HG03039 (cell line): ENCODE data around the gene YTHDF1.
"Not testable (repeated sequence)": the region's sequence is repeated elsewhere in the genome, so short reads cannot be mapped to it uniquely, and the experiment has no call there.

ENCODE experiments used
- ATAC-seq: cut with Tn5 transposase; IDR thresholded peaks from one replicate; pipeline ENCODE4 v1.9.1; 2021; ENCODE audit warnings: mild to moderate bottlenecking, moderate library complexity; ENCODE audit not compliant: unreplicated experiment

Gene YTHDF1

DNA sequence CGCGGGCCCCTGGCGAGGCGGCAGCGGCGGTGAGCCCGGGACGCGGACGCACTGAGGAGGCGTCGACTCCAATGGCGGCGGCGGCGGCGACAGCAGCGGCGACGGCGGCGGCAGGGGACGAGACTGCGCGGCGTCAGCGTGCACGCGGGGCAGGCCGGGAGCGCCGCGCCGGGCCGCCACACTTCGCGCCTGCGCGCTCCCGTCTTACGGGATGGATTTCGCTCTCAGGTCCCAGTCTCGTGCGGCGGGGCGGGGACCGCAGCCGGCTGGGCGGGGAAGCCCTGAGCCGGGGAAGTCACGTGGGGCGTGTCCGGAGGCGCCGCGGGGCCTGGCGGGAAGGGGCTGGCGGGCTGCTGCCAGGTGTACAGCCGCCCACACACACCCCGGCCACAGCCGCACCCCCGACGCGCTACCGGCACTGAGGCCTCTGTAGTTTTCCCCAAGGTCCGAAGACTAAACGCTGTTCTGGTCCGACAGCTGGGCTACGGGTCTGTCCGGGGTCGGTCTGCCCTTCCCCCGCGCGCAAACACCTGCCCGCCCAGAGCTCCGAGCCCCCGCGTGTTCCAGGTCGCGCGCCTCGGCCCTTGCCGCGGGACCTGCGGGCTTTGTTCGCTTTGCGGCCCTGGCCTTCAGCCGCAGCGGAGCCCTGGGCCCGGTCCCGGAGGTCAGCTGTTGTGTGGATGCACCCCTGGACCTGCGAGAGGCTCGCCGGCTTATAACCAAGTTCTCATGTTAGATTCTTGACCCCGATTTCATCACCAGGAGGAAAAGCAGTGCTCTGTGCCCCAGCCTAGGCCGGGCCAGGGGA lies at the start of gene YTHDF1:
YTHDF1 (minus strand) TSS at position 91 of the 808 bp plus-strand sequence. CDS start 239 bp downstream, outside the sequence.
- peak; percentile 80 for ATAC-seq

DNA sequence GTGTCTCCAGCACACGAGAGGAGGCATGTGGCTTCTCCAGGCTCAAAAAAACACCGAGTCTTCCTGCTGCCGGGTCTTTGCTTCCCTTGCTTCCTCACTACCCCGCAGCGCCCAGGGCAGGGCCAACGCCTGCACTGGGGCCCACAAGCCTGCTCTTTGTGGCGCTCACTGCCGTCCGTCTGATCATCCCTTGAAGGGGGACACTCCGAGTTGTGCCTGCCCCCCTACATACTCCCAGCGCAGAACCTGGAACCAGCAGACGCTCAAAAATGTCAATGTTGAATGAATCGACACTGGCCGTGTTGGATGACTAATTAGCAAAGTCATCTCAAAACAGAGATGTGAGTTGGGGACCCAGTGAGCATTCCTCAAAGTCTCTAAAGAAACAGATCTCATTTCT lies 48.6 kb upstream of the YTHDF1 start:
- ATAC-seq = no peak

DNA sequence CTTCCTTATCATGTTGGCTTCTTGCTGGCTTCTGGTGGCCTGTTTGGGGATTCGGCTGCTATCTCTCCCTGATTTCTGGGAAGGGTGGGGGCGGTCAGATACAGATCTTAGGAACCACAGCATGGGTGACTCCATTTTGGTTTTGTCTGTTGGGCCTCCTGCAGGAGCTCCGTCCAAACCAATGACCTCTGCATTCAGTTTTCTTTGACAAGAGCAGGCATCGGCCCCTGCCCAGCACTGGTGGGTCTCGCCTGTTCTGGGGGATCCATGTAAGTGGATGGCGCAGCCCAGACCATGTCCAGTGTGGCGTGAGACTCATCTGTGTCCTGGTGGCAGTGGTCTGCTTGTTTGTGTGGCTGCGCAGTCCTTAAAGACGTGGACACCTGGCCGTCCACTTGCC lies 48.1 kb upstream of the YTHDF1 start:
- ATAC-seq = no peak

DNA sequence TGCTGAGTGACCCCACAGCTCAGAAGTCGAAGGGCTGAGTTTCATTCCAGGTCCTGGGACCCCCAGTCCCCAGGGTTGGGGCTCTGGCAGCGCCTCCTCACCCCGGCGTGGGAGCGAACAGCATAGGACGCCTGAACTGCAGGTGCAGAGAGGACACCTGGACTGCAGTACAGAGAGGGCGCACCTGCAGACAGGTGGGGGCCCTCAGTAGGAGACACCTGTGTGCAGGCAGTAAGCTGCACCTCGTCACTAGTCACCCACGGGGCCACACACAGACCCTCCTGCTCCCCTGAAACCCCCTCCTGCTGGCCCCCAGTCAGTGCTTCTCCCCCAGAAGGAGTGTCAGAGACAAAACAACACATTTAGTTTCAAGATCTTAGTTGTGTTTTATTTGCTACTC lies 46.9 kb upstream of the YTHDF1 start:
- no peak for ATAC-seq

DNA sequence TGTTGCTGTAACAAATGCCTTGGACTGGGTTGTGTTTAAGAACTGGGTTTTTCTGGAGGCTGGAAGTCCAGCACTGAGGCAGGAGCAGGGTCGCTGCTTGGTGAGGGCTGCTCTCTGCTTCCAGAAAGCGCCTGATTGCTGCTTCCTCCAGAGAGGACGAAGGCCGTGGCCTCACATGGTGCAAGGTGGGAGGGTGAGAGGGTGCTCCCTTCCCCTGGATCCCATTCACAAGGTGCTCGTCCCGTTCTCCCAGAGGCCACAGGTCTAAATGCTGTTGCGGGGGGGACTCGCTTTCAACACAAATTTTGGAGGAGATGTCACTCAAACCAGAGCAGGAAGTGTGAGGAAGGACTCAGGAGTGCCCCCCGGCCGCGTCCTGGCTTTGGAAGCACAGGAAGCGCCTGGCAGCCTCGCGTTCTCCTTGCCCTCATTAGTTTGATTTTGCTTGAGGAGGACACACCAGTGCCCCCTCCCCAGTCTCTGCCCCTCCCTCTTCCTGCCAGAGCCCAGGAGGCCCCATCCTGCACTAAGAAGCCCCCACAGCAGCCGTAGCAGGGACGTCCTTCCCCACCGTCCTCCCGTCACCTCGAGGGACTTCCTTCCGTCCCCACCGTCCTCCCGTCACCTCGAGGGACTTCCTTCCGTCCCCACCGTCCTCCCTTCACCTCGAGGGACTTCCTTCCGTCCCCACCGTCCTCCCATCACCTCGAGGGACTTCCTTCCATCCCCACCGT lies 46.0 kb upstream of the YTHDF1 start:
- no peak for ATAC-seq

DNA sequence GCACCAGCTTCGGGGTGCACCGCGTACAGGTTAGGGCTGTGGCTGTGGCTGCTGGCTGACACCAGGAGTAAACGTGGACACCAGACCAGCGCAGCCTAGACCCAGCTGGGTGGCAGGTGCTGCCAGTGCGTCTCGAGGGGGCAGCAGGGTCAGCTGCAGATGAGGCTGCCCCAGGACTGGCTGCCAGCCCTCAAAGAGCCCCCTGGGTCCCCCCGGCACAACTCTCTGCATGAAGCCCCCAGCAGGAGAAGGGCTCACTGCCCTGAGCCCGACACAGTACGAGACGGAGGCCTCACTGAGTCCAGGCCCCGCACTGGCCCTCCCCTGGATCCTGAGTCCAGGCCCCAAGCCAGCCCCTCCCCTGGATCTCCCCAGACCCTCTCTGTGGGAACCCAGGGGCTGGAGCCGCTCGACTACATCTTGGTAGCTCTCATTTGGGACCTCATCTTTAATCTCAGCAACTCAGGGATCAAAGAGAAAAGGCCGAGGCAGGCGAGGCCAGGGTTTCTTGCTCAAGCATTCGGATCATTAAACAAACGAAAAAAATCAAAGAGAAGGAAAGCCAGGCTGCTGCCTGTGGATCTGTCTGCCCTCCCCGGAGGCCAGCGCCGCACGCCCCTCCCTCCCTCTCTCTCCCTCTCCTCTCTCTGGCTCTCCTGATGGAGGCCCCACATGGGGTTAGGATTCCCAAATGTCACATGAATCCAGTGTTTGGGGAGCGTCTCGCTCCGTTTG lies 45.3 kb upstream of the YTHDF1 start:
- no peak for ATAC-seq

DNA sequence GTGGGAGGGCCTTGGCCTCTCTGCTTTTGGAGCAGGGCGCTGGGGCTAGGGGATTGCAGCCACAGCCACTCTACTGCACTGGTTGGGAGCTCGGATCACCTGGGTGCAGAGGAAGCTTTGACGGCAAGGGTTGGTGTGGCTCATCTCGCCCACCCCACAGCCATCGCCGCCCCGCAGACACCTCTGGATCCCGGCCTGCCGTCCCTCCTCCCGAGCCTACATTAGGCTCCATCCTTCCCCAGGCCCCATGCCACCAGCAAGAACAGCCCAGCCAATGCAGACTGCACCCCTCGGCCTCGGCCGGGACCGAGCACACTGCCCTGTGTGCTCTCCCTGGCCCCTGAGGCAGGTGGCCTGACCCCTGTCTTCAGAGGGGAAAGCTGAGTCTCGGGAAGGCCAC lies 44.6 kb upstream of the YTHDF1 start:
- ATAC-seq = no peak

DNA sequence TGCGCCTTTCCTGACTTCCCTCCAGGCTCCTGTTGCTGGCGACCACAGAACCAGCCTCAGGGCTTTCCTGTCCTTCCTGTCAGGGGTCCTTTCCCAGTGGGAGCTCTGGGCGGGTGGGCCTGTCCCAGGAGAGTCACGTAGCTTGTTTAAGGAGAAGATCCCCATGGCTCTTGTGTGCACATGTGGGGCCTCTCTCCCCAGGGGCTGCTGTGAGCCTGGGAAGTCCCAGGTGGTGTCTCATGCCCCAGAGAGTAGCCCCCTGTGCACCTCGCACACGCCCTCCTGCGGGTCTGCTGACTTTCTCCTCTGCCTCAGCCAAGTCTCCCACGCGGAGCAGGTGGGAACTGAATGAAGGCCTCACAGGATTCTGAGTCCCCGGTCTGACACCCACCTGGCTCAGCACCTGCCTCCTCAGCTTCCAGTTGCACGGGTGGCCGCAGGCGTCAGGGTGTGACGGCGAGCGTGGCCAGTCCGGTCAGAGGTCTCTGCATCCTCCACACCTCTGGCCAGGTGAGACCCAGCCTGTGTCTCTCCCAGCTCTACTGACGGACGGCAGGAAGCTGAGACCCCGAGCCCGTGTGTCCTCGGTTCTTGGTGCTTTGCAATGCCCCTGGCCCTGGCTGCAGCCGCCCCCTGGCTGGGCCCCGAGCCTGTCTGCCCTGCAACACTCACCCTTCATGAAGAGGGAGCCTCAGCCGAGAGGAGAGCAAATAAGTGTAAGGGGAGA lies 44.0 kb upstream of the YTHDF1 start:
- no peak for ATAC-seq

DNA sequence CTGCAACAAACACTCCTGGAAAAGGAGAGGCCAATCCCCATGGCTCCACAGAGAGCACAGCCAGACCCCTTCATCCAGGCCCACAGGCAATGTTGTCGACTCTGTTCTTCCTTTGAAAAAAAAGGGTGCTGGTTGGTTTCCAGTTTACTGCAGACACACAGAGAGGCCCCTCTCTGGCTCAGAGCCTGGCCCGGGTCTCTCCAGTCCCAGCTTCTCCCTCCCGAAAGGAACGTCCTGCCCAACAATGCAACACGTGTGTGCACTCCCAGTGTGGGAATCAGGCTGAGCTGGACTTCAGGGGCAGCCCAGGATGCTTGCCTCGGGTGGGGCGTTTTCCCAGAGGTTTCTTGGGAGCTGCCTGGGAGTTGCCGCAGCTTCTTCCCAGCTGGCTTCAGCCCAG lies 42.9 kb upstream of the YTHDF1 start:
- ATAC-seq = no peak

DNA sequence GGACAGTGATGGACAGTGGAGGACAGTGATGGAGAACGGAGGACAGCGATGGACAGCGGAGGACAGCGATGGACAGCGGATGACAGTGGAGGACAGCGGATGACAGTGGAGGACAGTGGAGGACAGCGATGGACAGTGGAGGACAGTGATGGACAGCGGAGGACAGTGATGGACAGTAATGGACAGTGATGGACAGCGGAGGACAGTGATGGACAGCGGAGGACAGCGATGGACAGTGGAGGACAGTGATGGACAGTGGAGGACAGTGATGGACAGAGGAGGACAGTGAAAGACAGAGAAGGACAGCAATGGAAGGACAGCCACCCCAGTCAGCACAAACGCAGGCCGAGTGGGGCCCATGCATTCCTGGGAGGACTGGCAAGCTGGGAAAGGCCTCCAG lies 41.7 kb upstream of the YTHDF1 start:
- ATAC-seq = no peak

DNA sequence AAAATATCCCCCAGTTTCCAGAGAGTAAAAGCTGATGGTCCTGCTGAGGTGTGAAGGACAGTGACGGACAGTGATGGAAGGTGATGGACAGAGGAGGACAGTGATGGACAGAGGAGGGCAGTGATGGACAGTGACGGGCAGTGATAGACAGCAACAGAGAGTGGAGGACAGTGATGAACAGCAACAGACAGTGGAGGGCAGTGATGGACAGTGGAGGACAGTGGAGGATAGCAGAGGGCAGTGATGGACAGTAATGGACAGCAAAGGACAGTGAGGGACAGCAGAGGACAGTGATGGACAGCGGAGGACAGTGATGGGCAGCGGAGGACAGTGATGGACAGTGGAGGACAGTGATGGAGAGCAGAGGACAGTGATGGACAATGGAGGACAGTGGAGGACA lies 41.0 kb upstream of the YTHDF1 start:
- no peak for ATAC-seq

DNA sequence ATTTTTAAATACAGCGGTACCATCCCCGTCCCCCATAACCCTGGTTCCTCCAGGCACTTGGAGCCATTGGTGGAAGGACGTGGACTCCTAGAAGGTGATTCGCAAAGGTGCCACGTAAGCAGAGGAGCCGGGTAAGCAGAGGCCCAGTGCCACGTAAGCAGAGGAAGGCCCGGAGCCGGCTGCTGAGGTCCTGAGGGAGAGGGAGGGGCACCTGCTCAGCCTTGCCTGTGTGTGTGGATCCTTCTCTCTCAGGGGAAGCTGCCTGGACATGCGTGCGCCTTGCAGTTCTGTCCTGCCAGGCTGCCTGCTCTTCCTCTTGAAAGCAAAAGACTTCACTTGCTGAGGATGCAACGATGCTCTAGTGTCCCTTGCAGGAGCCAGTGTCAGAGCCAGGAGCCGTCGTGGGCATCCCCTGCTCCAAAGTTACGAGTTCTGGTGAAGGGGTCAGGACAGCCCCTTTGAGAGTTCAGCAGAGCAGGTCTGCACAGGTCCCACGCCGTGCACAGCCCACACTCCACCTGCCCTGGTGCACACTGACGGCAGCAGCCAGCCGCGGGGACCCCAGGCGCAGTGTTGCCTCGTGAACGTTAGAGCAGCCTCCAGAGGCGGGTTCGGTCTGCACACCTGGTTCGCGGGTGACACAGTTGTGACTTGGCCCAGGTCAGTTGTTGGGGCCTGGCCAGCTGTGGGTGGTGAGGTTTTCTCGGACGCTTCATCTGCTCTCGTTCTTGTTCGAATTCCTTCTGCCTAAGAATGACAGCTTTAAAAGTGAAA lies 40.2 kb upstream of the YTHDF1 start:
- ATAC-seq = no peak

DNA sequence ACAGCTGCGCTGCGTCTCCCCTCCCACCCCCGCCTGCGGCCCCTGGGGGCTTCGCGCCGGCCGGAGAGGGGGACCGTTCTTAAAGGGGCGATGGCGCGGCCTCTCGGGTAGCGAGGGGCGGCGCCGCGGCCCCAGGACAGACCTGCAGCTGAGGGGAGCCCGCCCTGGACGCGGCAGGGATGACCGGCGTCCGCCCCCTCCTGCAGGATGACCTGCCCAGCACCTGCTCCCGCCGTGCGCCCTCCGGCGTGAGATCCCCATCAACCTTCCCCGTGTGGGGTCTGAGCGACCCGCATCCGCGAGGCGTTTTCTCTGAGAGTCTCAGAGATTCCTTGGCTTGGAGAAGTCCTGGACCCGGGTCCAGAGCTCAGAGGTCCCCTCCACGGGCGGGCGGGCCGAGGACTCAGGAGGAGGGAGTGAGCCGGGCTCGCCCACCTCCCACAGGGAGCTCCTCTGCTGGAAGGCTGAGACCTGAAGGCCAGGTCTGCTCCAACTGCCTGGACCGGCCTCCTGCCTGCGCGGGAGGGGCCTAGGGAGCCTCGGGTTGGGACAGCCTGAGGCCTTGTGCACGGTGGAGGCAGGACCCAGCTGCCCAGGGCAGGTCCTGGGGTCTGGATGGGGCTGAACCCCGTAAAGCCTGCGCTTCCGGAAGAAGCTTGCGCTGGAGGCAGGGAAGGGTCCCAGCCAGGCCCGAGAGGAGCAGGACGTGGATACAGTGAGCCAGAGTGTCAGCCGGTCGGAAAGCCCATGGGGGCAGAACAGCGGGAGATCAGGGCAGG lies 38.9 kb upstream of the YTHDF1 start:
- no peak for ATAC-seq

DNA sequence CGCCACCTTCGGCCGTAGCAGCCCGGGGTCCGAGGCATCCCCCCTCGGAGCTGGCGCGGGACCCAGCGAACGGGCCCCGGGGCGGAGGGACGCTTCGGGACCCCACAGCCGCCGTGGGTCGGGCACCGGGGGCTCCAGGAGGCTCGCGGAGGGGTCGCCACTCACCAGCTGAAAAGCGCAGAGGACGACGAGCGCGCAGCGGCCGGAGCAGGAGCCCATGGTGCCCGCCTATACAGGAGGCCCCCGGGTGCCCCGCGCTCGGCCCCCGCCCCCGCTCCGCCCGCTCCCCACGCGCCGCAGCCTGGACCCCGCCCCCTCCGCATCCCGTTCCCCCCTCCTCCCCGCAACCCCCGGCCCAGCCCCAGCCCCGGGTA lies 38.3 kb upstream of the YTHDF1 start, which contains the start of gene NKAIN4:
NKAIN4 (minus strand) TSS at position 232 of the 374 bp plus-strand sequence; CDS start at position 219, 13 bp downstream.
- ATAC-seq = no peak

DNA sequence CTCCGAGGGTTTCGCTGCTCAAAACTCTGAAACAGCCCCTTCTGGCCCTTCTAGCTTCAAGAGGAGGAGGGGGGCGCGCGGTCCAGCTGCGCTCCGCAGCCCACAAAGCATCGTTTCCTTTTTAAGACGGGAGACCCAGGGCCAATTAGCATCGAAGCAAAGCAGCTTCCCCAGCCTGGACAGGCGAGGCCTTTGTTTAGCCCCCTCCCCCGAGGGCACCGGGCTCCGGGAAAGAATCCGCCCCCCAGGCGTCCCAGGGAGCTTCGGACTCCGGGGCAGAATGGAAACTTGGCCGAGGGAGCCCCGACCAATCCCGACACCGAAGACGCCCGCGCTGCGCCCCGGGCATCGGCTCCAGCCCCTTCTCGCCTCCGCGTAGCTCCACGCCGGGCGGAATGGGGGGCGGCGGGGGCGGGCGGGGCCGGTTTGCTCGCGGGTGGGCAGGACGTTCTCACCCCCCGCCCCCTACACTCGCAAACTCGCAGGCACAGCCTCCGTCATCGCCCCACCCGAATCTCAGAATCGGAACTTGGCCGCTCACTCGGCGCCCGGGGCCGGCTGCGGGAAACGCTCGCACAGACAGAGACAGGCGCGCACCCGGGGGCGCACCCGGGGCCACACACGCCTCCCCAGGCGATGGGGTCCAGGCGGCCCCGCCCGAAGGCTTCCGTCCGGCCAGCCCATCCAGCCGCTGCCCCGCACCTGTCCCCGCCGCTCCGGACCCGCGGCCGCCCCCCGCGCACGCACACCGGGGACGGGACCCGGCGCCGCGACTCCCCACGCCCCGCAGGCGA lies 37.7 kb upstream of the YTHDF1 start:
- ATAC-seq = no peak

DNA sequence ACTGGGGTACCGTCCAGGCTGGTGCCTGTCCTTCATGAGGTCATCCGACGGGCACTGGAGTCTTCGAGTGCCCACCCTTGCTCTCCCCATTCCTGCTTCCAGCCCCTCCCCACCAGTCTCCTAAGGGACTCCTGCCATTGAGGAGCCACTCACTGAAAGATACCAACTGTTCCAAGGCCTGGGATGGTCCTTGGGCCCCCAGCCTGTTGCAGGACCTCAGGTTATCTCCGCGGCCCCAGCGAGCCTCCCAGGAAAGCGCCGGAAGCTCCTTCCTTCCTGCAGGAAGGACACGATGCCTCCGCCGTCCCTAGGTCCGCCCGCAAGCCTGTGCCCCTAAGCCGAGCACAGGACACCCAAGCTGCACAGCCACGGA lies 37.1 kb upstream of the YTHDF1 start:
- no peak for ATAC-seq

DNA sequence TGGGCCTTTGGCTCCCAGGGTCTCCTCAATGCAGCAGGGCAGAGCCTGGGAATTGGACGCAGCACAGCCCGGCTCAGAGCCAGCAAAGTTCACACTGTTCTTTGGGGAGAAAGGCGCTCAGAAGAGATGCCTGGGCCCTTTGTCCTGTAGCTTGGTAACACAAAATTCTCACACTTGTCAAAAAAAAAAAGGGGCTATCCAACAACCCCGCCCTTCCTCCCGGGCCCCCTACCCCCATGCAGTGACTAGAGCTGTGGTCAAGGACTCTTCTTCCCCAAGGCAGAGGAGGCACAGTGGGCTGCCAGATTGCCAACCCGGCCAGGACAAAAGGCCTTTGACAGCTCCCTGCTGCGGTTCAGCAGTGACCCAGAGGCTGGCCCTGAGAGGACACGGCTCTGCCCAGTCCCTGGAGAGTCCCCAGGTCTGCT lies 36.4 kb upstream of the YTHDF1 start:
- ATAC-seq = no peak

DNA sequence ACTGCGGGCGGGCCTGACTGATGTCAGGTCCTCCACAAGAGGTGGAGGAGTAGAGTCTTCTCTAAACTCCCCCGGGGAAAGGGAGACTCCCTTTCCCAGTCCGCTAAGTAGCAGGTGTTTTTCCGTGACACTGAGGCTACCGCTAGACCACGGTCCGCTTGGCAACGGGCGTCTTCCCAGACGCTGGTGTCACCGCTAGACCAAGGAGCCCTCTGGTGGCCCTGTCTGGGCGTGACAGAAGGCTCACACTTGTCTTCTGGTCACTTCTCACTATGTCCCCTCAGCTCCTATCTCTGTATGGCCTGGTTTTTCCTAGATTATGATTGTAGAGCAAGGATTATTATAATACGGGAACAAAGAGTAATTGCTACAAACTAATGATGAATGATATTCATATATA lies 35.4 kb upstream of the YTHDF1 start:
- not testable (repeated sequence) for ATAC-seq

DNA sequence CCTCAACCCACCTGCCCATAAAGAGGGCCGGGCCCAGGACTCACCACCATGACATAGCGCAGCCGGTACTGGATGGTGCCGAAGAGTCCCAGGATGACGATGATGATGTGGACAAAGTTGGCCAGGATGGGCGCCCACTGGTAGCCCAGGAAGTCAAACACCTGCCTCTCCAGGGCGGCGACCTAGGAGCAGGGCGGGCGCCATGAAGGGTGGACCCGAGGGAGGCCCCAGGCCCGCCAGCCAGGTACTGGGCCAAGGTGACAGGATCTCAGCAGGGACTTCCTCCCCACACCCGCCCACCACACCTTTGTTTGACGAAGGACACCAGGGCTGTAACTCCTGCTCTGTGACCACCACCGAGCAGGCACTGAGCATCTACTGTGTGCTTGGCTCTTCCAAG lies 34.0 kb upstream of the YTHDF1 start:
- ATAC-seq = no peak
